Inflammatory macrophage treated with lipopolysaccharide for 4 hours (primary cell): ENCODE results near the gene WAS.
"Not testable (repeated sequence)": the region's sequence is repeated elsewhere in the genome, so short reads cannot be mapped to it uniquely, and the experiment has no call there.

Experiments
- DNase-seq: peaks from one replicate; pipeline ENCODE4 v3.0.0-alpha.2; 2020

WAS gene

GRCh38 chrX:48688531-48689150 lies 5.0 kb downstream of the WAS start:
- no peak for DNase-seq

- DNase-seq, result no peak
Measured at GRCh38 chrX:48689208-48689920, 5.8 kb downstream of the WAS start.

- not testable (repeated sequence) for DNase-seq
Measured at GRCh38 chrX:48691746-48692145, 8.1 kb downstream of the WAS start.

- no peak for DNase-seq
Measured at GRCh38 chrX:48694776-48695533, 11.4 kb downstream of the WAS start.

- DNase-seq, result no peak
Measured at GRCh38 chrX:48695534-48695896, 11.9 kb downstream of the WAS start.

- DNase-seq, result no peak
Measured at GRCh38 chrX:48695925-48696300, 12.3 kb downstream of the WAS start.

GRCh38 chrX:48696301-48696908 lies 12.8 kb downstream of the WAS start, which contains the start of gene SUV39H1:
SUV39H1 (plus strand) TSS chrX:48696734; CDS start chrX:48696785, 51 bp downstream.
- DNase-seq, result peak; percentile 90

GRCh38 chrX:48696909-48697727 lies 13.5 kb downstream of the WAS start:
- no peak for DNase-seq

- no peak for DNase-seq
Measured at GRCh38 chrX:48698306-48698705, 14.7 kb downstream of the WAS start.

GRCh38 chrX:48700246-48700645 lies 16.6 kb downstream of the WAS start:
- DNase-seq, result no peak

GRCh38 chrX:48700951-48701653 lies 17.5 kb downstream of the WAS start:
- no peak for DNase-seq

GRCh38 chrX:48702032-48702431 lies 18.4 kb downstream of the WAS start:
- DNase-seq, result no peak

- DNase-seq, result no peak
Measured at GRCh38 chrX:48702716-48703115, 19.1 kb downstream of the WAS start.

GRCh38 chrX:48703228-48703627 lies 19.6 kb downstream of the WAS start:
- no peak for DNase-seq

GRCh38 chrX:48703642-48704481 lies 20.3 kb downstream of the WAS start:
- no peak for DNase-seq

- no peak for DNase-seq
Measured at GRCh38 chrX:48705871-48706270, 22.3 kb downstream of the WAS start.

GRCh38 chrX:48709522-48710112 lies 26.0 kb downstream of the WAS start:
- no peak for DNase-seq

GRCh38 chrX:48711162-48711928 lies 27.7 kb downstream of the WAS start:
- no peak for DNase-seq

GRCh38 chrX:48711929-48712505 lies 28.4 kb downstream of the WAS start:
- DNase-seq, result no peak
